Transverse colon (tissue), 4 donors: ENCODE results near the gene ROMO1.

Experiments
- CTCF ChIP-seq, 5 experiments: fragments of 200-600 bp in 3 of 5; fragments of 450-650 bp in 2 of 5; sonication (generic) in 3 of 5; IDR thresholded peaks; 1 replicate in 2 of 5; 2 replicates in 3 of 5; pipeline ENCODE4 v1.5.1; 2016 to 2017; ENCODE audit warnings: antibody characterized with exemption in 5 of 5, inconsistent platforms in 3 of 5, mild to moderate bottlenecking in 2 of 5, moderate library complexity in 1 of 5
- EP300 ChIP-seq: sonication (generic); formaldehyde crosslinking; IDR thresholded peaks from one replicate; pipeline ENCODE4 v1.6.1; 2017; ENCODE audit warnings: antibody characterized with exemption, low read depth
- POLR2A ChIP-seq: fragments of 450-650 bp; IDR thresholded peaks from one replicate; pipeline ENCODE4 v1.6.1; 2016; ENCODE audit warnings: antibody characterized with exemption, mild to moderate bottlenecking, moderate library complexity
- POLR2AphosphoS5 ChIP-seq, 3 donors: sonication (generic); formaldehyde crosslinking; IDR thresholded peaks; one replicate each; pipeline ENCODE4 v1.6.1; 2016; ENCODE audit warnings: antibody characterized with exemption in 3 of 3

GRCh38 chr20:35708502-35708901 lies 9.3 kb downstream of the ROMO1 start:
- no peak for TF ChIP-seq CTCF (IDR thresholded peaks at IDR 0.05)
- no peak for TF ChIP-seq POLR2A
- no peak for TF ChIP-seq POLR2AphosphoS5 (IDR thresholded peaks at IDR 0.05)
- no peak for TF ChIP-seq EP300
